Stimulated activated effector memory CD8-positive, alpha-beta T cell treated with anti-CD3 and anti-CD28 coated beads, Interleukin-12 subunit alpha, Interleukin-12 subunit beta, amount 100 ng/mL, for 72 hours (primary cell): ENCODE measurements around the gene NFS1.
A peak's percentile ranks its signal among the peaks of the same experiment; 100 is the strongest.
"Not testable (repeated sequence)": the region's sequence is repeated elsewhere in the genome, so short reads cannot be mapped to it uniquely, and the experiment has no call there.

Source experiments
- ATAC-seq: fragments of 150-1000 bp; cut with Tn5 transposase; 2 replicates; pipeline ENCODE4 v1.10.0; 2021
- DNase-seq, 2 donors: peaks; one replicate each; pipeline ENCODE4 v3.0.0; 2021 to 2022; ENCODE audit warnings: low spot score in 2 of 2
- H3K27ac Mint-ChIP-seq: one replicate; pipeline ENCODE4 v1.8.0; 2022; ENCODE audit warnings: mild to moderate bottlenecking, mixed read lengths
- H3K36me3 Mint-ChIP-seq: one replicate; pipeline ENCODE4 v1.8.0; 2022; ENCODE audit warnings: mild to moderate bottlenecking, mixed read lengths
- H3K4me1 Mint-ChIP-seq: one replicate; pipeline ENCODE4 v1.8.0; 2022; ENCODE audit warnings: mixed read lengths
- H3K4me3 Mint-ChIP-seq: one replicate; pipeline ENCODE4 v1.8.0; 2022; ENCODE audit warnings: mild to moderate bottlenecking, mixed read lengths
- H3K9me3 Mint-ChIP-seq: one replicate; pipeline ENCODE4 v1.8.0; 2022; ENCODE audit warnings: mixed read lengths

NFS1 gene

DNA sequence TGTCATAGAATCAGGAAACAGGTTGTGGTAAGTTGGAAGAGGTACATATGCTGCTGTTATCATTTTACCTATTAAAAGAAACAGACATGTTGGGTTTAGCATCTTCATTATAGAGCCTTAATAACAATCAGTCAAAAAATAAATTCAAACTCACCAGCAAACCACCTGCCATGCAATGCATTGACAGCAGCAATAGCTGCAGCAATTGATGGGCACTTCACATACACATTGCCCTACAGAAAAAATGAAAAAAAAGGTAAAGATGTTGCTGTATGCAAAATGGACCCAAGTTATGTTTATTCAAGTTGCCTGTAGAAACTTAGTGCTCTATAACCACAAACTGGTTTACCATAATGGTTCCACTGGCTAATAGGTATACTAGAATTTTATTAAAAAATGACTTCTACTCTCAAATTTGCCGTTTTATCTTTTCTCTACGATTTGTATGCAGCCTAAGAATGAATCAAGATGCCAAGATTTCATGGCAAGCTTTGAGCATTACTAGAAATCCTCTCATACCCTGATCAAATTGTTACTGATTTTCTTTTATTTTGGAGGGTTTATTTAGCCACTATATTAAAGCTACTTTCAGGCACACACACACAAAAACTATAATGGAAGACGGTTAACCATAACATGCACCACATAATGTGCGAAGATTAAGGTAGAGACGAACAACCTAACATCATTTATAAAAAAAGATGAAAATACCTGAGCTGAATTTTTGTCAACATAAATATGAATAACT lies 5.5 kb upstream of the NFS1 start:
- ATAC-seq (no peak), DNase-seq (no peak)
- peaks cover 100% of the 10 kb centered on the region for H3K36me3 Mint-ChIP-seq
- H3K9me3 Mint-ChIP-seq, result no peaks in the 10 kb centered on the region
- peak overlapping the region; percentile 68 for H3K27ac Mint-ChIP-seq
- H3K4me3 Mint-ChIP-seq, result no peak overlapping the region
- H3K4me1 Mint-ChIP-seq, result peaks cover 18% of the 10 kb centered on the region

DNA sequence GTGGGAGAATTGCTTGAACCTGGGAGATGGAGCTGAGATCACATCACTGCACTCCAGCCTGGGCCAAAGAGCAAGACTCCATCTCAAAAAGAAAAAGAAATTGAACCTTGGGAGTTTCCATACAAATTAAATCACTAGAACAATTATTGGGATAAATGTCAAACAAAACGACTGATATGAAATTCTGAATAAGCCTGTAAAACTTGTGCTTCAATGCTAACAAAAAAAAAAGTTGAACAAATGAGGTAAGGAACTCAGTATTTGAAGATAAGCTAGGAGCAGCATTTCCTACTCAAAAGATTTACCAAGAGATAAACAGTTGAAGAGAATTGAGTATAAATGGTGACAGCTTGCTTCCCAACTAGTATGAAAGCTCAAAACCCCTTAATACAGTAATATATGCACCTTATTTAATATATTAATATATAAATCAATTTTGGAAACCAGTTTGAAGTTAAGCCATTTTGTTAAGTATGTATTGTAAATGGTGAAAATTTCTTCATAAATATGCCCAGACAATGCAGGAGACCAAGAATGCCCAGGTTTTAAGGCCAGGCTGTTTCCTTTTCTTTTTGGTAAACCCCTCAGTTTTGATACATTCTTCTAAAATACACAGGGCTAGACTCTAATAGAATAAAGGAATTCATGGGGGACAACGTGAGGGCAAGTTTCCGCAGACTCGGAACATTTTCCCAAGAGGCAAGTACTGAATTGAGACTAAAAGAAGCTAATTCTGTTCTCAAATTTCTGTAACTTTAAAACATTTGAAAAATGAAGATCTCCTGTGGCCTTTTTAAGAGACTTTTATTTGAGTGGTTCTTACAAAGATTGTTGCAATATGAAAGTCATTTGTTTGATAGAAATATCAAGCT lies 3.9 kb upstream of the NFS1 start:
- Mint-ChIP-seq H3K4me1 (peaks cover 20% of the 10 kb centered on the region), H3K36me3 (peaks cover 97% of the 10 kb centered on the region), H3K9me3 (no peaks in the 10 kb centered on the region), H3K27ac (peak overlapping the region; percentile 68), H3K4me3 (no peak overlapping the region)
- no peak for ATAC-seq
- DNase-seq, result no peak

DNA sequence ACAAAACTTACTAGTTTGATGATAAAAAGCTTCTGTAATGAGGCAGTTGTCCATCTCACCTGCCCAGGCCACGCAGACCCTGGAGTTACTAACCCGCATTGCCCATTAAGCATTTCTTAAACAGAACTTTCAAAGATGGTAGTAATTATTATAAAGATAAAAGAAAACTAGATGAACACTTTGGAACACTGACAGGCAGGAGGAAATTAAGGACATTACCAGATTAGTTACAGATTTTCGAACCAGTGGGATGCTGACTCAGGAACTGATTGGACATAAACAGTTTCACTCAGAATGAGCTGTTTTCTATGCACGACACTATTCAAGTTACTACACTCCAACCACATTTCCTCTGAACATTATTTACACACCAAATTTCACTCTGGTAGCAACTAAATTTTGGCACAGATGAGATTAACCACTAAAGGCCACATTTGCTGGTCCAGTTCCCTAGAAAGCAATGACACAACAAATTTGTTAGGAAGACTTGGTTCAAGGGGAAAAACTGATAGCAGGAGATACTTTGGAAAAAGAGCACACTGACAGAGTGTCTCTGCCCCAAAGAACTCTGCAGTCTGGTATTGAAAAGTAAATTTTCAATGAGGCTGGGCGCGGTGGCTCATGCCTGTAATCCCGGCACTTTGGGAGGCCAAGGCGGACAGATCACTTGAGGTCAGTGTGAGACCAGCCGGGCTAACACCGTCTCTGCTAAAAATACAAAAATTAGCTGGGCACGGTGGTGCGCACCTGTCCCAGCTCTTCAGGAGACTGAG lies 3.1 kb upstream of the NFS1 start:
- H3K27ac Mint-ChIP-seq, result peak overlapping the region; percentile 64
- H3K36me3 Mint-ChIP-seq, result peaks cover 89% of the 10 kb centered on the region
- peaks cover 29% of the 10 kb centered on the region for H3K4me1 Mint-ChIP-seq
- ATAC-seq, result no peak
- no peaks in the 10 kb centered on the region for H3K9me3 Mint-ChIP-seq
- no peak for DNase-seq
- no peak overlapping the region for H3K4me3 Mint-ChIP-seq

DNA sequence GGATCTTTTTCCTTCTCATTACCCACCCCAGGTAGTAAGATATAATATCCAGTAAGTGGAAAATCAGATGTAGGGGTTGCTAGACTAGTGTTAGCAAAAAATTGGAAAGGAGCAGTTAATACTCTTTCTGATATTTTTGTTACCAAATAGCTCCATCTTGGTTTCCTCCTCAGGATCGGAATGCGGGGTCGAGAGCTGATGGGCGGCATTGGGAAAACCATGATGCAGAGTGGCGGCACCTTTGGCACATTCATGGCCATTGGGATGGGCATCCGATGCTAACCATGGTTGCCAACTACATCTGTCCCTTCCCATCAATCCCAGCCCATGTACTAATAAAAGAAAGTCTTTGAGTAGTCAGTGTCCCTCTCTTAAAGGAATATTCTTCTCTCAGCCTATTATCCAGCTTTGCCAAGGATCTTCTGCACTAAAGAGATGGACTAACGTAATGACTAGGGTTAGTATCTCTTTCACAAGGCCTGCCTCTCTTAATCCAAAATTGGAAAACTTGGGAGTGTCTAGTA lies 1.5 kb upstream of the NFS1 start:
- H3K36me3 Mint-ChIP-seq, result peaks cover 75% of the 10 kb centered on the region
- ATAC-seq (no peak), DNase-seq (no peak)
- H3K4me3 Mint-ChIP-seq, result peak overlapping the region; percentile 96
- peak overlapping the region; percentile 98 for H3K27ac Mint-ChIP-seq
- peaks cover 30% of the 10 kb centered on the region for H3K4me1 Mint-ChIP-seq
- no peaks in the 10 kb centered on the region for H3K9me3 Mint-ChIP-seq

DNA sequence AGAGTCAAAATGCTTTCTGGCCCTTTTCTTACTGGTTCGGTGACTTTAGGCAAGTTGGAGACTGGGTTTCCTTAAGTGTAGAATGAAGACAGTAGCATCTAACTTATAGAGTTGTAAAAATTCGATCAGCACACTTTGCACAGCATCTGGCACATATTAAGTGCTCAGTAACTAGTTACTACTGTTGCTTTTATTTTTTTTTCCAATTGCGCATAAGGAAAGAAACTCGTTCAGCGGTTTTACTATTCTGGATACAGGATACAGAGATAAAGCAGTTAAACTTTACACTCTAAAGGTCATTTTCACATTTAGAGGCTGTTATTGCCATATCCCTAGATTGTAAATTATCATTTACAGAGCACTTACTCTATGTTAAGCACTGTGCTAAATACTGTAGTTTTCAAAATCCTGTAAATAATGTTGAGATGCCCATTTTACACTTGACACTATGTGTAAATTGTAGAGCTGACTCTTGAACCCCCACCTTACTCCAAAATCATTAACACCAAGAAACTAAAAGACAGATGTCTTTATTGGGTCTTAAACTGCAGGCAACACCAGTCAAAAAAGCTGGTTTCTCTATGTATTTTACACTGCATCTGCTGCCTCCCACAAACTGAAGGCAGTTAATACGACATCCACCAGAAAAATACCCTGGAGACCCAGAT lies 939 bp upstream of the NFS1 start:
- H3K27ac Mint-ChIP-seq, result peak overlapping the region; percentile 98
- H3K9me3 Mint-ChIP-seq, result no peaks in the 10 kb centered on the region
- DNase-seq (no peak), ATAC-seq (no peak)
- H3K4me1 Mint-ChIP-seq, result peaks cover 30% of the 10 kb centered on the region
- peaks cover 75% of the 10 kb centered on the region for H3K36me3 Mint-ChIP-seq
- H3K4me3 Mint-ChIP-seq, result peak overlapping the region; percentile 96

DNA sequence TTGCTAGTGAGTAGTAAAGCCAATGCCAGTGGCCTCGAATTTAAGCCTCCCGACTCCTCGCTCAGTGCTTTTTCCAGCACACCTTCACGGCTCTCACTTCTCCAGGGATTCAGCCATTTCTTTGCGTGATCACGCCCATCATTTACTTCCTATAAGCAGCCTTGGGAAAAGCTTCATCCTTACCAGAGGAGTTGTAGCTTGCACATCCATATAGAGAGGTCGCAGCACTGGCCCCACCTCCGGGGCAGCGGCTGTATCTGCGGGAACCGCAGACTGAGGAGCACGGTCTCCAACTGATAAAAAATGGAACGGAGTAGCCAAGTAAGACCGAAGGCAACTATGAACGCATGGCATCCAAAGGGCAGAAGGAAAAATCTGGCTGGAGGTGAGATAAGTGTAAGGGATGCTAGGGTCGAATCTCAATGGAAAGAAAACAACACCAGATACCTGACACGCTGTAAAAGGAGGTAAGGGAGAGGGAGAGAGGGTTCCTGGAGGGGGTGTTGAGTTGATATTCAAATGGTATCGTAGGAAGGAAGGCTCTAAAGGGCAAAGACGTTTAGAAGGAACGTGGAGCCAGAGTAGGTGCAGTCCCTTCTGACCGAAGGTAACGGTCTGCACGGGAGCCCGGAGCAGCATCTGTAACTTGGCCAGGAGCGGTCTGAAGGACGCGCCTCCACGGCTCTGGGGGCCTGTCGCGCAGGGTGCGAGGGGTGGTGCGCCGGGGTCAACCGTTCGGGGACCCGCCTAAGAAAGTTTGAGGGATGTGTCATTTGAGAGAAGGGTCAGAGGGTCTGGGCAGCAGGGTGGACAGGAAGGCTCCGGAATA lies 640 bp downstream of the NFS1 start:
- Mint-ChIP-seq H3K9me3 (no peaks in the 10 kb centered on the region), H3K36me3 (peaks cover 75% of the 10 kb centered on the region), H3K27ac (peak overlapping the region; percentile 98), H3K4me3 (peak overlapping the region; percentile 96), H3K4me1 (peaks cover 30% of the 10 kb centered on the region)
- peak; percentile 56 for ATAC-seq
- DNase-seq, result no peak

DNA sequence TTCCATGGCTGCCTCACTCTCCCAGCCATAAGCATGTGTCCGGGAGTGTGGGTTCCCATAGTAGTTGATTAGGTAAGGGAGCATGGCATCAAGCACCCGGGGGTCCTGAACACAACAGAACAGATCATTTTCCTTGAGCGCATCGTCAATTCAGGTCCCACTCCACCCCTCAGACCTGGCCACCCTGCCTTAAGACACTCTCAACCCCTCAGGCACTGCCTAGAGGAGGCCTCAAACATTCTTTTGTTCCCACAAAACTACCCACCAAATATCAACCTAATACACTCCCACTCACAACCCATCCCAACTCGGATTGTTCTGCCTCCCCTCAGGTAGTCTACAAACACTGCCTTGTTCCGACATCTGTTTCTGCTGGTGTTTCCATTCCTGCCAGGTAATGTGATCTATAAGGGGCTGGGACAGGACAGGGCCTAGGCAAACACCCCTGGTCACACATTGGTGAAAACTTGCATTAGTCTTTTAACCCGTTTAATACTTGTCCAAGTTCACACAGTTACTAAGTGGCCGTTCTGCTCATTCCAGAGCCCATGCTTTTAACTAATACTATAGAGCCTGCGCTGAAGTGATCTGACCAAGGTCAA lies 1.4 kb downstream of the NFS1 start:
- Mint-ChIP-seq H3K4me3 (peak overlapping the region; percentile 96), H3K27ac (peak overlapping the region; percentile 98), H3K9me3 (no peaks in the 10 kb centered on the region), H3K36me3 (peaks cover 75% of the 10 kb centered on the region), H3K4me1 (peaks cover 30% of the 10 kb centered on the region)
- no peak for ATAC-seq
- no peak for DNase-seq

DNA sequence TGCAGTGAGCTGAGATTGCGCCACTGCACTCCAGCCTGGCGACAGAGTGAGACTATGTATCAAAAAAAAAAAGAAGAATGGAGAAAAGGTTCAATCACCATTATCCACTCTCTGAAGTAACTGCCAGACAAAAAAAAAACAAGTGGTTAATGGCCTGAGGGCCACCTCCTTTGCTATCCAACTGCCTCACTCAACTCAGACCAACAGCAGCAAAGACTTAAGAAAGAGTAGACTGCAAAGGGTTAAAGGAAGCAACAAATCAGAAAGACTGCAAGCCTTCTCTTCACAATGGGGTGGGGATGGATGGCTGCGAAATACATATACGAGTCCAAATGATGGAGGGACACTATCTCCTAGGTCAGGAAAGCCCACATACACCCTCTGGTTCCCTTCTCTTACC lies 3.2 kb downstream of the NFS1 start:
- peaks cover 29% of the 10 kb centered on the region for H3K4me1 Mint-ChIP-seq
- no peaks in the 10 kb centered on the region for H3K9me3 Mint-ChIP-seq
- ATAC-seq (no peak), DNase-seq (no peak)
- no peak overlapping the region for H3K27ac Mint-ChIP-seq
- peaks cover 73% of the 10 kb centered on the region for H3K36me3 Mint-ChIP-seq
- no peak overlapping the region for H3K4me3 Mint-ChIP-seq

DNA sequence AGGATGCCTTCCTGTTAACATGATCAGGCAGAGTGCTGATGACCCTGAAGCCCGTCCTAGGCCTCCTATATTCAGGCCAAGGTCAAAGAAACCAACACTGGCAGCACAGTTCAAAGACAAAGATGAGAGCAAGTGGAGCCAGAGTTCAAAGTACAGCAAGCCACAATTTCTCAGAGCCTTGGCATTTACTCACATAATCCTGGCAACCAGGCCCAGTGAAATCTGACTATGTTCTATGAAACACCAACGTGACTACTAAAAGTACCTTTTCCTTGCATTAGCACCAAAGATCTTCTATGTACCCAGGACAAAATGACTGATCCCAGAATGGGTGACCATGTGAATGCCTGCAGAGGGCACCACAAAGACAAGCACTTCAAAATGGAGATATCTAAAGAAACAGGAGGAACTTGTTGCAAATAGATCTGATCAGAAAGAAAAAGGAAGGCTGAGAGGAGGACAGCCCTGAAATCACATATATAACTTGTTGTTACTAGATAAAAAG lies 3.9 kb downstream of the NFS1 start:
- no peak for DNase-seq
- Mint-ChIP-seq H3K9me3 (no peaks in the 10 kb centered on the region), H3K27ac (no peak overlapping the region), H3K4me3 (no peak overlapping the region), H3K4me1 (peaks cover 22% of the 10 kb centered on the region), H3K36me3 (peaks cover 73% of the 10 kb centered on the region)
- ATAC-seq, result no peak

DNA sequence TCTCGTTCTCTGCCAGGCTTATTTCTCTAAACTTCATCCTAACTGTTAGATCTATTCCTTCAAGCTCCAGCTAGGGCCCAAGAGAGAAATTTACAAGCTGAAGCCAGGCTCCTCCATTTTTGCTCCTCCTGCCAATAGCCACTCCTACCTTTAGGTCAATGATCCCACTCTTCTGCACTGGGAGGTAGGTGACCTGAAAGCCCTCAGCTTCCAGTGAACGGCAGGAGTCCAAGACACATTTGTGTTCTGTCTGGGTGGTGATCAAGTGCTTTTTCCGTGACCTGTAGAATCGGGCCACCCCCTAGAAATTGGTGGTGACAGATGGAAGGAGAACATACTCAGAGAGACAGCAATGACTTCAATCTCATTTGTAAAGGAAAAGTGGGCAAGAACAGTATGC lies 8.9 kb downstream of the NFS1 start:
- DNase-seq (no peak), ATAC-seq (no peak)
- Mint-ChIP-seq H3K9me3 (no peaks in the 10 kb centered on the region), H3K36me3 (peaks cover 90% of the 10 kb centered on the region), H3K27ac (no peak overlapping the region), H3K4me3 (no peak overlapping the region), H3K4me1 (no peaks in the 10 kb centered on the region)

DNA sequence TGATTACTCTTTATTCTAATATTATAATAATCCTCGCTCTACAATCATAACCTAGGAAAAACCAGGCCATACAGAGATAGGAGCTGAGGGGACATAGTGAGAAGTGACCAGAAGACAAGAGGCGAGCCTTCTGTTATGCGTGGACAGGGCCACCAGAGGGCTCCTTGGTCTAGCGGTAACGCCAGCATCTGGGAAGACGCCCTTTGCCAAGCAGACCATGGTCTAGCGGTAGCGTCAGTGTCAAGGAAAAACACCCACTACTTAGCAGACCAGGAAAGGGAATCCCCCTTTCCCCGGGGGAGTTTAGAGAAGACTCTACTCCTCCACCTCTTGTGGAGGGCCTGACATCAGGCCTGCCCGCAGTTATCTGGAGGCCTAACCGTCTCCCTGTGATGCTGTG lies 12.3 kb downstream of the NFS1 start:
- H3K9me3 Mint-ChIP-seq, H3K27ac Mint-ChIP-seq, H3K4me1 Mint-ChIP-seq, DNase-seq, H3K4me3 Mint-ChIP-seq, ATAC-seq: not testable (repeated sequence)
- H3K36me3 Mint-ChIP-seq, result peaks cover 83% of the 10 kb centered on the region

DNA sequence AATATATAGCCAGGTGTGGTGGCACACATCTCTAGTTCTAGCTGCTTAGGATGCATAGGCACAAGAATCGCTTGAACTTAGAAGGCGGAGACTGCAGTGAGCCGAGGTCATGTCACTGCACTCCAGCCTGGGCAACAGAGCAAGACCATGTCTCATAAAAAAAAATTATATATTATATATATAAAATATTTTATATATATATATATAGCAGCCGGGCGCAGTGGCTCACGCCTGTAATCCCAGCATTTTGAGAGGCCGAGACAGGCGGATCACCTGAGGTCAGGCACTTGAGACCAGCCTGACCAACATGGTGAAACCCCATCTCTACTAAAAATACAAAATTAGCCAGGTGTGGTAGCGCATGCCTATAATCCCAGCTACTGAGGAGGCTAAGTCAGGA lies 13.8 kb downstream of the NFS1 start:
- H3K9me3 Mint-ChIP-seq, DNase-seq, ATAC-seq, H3K4me3 Mint-ChIP-seq, H3K4me1 Mint-ChIP-seq, H3K27ac Mint-ChIP-seq: not testable (repeated sequence)
- H3K36me3 Mint-ChIP-seq, result peaks cover 69% of the 10 kb centered on the region

DNA sequence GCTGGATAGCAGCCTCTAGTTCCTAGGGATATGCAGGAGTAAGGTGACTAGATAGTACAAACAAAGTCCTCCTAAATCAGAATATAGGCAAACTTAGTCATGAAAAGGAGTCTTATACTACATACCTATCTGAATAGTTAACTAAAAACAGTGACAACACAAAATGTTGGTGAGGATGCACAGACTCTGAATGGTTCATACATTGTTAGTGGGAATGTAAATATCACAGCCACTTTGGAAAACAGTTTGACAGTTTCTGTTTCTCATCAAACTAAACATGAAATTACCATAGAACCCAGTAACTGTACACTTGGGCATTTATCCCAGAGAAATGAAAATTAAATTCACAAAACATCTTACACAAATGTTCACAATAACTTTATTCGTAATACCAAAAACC lies 17.2 kb downstream of the NFS1 start:
- H3K36me3 Mint-ChIP-seq, result peaks cover 63% of the 10 kb centered on the region
- no peak overlapping the region for H3K4me3 Mint-ChIP-seq
- no peak overlapping the region for H3K27ac Mint-ChIP-seq
- ATAC-seq (no peak), DNase-seq (no peak)
- no peaks in the 10 kb centered on the region for H3K9me3 Mint-ChIP-seq
- no peaks in the 10 kb centered on the region for H3K4me1 Mint-ChIP-seq
